Activated CD4-positive, alpha-beta T cell treated with anti-CD3 and anti-CD28 coated beads, Interleukin-2, amount 50 U/mL, for 1 hour (primary cell): Measurements from ENCODE around the gene ST8SIA4.

Source experiments
- DNase-seq: peaks from one replicate; pipeline ENCODE4 v3.0.0-alpha.2; 2020

ST8SIA4 gene

GRCh38 chr5:100867039-100867562, 36.0 kb downstream of the ST8SIA4 start:
- no peak for DNase-seq

- DNase-seq, result no peak
Measured at GRCh38 chr5:100864931-100865330, 38.2 kb downstream of the ST8SIA4 start.

DNA sequence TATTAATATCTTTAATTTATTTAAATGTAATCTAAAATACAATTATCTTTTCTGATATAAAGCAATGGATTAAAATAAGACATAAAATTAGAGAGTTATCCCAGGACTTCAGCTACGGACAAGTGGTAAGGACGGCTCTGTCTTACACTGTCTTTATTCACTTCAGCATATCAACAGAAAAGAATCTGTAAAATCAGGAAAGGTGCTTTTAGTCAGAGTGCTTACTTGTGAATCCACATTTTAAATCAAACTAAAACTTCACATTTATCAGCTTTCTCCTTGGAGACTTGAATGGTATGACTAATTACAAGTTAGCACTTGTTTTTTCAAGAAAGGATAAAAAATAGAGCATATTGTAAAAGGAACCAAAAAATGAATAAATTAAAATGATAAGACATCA, 39.3 kb downstream of the ST8SIA4 start:
- no peak for DNase-seq

- no peak for DNase-seq
Measured at GRCh38 chr5:100861148-100861547, 41.9 kb downstream of the ST8SIA4 start.

DNA sequence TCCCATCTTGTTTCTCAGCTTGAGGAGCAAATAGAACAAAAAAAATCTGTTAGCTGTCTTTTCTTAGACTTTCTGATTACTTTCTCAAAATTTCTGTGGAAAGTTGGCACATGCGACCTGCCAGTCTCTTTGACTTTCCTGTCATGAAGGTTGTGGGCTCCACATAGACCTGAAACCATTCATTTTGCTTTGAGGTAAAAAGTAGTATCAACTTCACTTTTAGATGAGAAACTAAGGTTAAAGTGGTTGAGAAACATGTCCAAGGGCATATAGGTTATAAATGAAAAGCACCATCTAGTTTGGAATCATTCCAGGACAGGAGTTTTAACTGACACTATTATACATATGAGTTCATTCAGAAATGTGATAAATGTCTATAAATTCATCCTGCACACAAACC, 42.7 kb downstream of the ST8SIA4 start:
- DNase-seq, result no peak

- DNase-seq, result no peak
Measured at GRCh38 chr5:100858987-100859545, 44.0 kb downstream of the ST8SIA4 start.

DNA sequence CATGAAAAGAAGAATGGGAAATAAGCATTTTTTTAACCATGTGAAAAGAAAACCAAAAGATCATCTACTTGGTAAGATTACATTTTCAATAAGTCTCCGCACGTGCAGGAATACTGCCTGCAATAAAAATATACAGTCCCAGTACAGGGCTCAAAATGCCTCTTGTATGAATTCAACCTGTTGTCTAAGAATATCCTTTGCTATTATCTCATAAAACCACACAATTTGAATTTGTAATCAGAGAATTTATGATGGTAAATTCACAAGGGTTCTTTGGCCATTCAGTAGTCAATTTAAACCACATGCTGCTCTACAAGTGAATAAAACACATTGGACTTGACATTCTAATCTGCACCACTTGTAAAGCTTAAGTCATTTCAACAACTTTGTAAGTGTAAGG, 46.6 kb downstream of the ST8SIA4 start:
- no peak for DNase-seq

DNA sequence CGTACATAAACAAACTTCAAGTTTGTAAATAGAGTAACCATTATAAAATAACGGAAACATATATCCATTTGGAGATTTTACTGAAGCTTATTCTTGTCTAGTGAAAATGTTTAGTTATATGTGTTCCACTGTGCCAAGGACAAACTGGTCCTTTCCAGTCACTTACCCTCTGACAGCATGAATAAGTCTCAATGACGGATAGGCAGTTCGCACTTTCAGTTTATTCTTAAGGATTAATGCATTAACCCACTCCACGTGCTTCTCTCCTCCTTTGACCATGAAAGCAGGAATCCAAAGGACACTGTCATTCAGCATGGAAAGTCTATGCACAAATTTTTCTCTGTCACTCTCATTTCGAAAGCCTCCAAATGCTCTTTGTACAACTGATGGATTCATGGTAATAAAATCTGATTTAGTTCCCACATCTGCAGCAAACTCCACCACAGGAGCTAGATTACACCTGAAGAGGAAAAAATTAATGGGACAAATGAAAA, 47.1 kb downstream of the ST8SIA4 start:
- no peak for DNase-seq

- no peak for DNase-seq
Measured at GRCh38 chr5:100855295-100855694, 47.8 kb downstream of the ST8SIA4 start.

- DNase-seq, result no peak
Measured at GRCh38 chr5:100854591-100854990, 48.5 kb downstream of the ST8SIA4 start.

DNA sequence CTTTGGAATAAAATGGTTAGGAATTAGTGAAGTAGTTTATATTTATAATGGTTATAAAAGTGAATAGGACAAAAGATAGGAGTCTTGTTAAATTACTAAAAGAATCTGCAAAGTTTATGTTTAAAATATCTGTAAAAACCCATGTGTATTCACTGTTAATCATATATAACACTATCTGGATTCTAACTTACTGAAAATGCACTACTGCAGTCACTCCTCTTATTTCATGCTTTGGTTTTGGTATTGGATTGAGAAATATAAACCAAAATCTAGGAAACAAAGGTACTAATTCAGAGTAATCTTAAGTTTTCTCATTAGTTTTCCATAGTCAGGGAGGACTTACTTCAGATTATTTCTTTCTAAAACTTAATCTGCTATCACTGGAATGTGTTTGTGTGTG, 49.5 kb downstream of the ST8SIA4 start:
- DNase-seq, result no peak

- no peak for DNase-seq
Measured at GRCh38 chr5:100852988-100853449, 50.1 kb downstream of the ST8SIA4 start.

GRCh38 chr5:100852051-100852450, 51.0 kb downstream of the ST8SIA4 start:
- no peak for DNase-seq

GRCh38 chr5:100846772-100847171, 56.3 kb downstream of the ST8SIA4 start:
- no peak for DNase-seq

DNA sequence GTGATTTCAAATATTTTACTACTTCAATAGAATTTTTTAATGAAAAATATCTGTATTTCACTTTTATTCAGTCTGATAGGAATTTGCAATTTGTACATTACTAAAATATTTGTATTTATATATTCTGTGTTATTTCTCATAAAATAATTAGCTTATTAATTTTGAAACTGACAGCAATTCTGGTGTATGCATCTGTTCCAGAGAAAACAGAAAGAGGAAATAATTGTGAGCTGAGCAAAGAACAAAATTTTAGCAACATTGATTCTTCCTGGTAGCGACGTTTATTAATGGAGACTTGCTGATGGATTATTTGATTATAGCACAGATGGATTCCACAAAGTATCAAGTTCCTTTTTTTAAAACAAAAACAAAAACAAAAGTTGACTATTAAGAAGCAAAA, 61.0 kb downstream of the ST8SIA4 start:
- DNase-seq, result no peak

GRCh38 chr5:100841358-100842076, 61.6 kb downstream of the ST8SIA4 start:
- DNase-seq, result no peak

DNA sequence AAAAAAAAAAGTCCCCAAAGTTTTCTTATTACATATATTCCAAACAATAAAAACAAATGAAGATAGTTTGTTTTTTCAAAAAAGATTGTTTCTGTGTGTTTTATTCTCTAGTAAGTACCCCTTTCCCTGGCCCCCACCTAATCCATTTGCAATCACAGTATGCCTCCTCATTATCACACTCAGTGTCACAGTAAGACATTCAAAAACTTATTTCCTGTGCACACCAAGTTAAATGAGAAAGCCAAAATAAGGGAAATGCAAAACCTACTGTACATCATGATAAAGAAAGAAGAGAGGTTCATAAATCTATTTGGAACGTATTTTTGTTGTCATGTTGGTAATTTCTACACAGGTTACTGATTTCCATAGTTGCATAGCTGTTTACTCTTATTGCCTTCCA, 62.3 kb downstream of the ST8SIA4 start:
- DNase-seq, result no peak

- no peak for DNase-seq
Measured at GRCh38 chr5:100840370-100840769, 62.7 kb downstream of the ST8SIA4 start.

DNA sequence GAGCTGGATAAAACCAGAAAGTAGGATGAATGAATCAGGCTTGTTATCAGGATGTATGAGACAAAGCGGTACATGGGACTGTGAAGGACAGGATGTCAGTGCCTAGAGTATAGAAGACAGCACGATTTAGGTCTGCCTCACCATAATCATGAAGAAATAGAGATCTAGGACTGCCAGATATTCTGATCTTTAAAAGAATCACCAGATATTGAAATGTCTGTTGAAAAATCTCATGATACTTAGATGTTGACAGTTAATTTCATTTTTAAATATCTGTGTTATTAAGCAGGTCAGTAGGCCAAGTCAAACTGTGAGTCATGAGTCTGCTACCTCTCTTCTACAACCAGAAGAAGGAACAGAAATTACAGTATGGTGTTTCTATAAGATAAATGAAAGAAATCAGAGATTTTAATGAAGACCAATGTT, 65.0 kb downstream of the ST8SIA4 start:
- DNase-seq, result no peak

- no peak for DNase-seq
Measured at GRCh38 chr5:100834519-100834918, 68.6 kb downstream of the ST8SIA4 start.

GRCh38 chr5:100832252-100833230, 70.5 kb downstream of the ST8SIA4 start:
- DNase-seq, result no peak

DNA sequence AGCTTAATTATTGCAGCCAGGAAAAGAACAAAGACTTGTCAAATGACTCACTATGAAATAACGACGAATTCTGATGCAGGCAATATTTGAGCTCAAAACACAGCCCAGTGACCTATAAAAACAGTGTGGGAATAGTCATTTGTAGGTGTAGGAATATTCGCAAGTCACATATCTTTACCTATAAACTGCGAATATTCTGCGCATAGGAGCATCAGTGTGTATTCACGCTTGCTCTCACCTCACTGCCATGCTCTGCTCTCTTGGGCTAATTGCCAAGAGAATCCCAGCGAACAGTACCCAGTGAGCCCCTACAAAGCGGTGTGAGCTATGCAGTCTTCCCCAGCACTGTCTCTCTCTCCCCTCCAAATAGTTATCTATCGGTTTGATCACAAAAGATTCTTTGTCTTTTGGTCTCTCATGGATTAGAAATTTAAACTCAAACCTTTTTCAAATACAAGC, 74.2 kb downstream of the ST8SIA4 start:
- DNase-seq, result no peak
